Measurements from ENCODE around the gene NXN.
"Not testable (repeated sequence)": the region's sequence is repeated elsewhere in the genome, so short reads cannot be mapped to it uniquely, and the experiment has no call there.

NXN gene

GRCh38 chr17:933312-934073, 46.1 kb downstream of the NXN start:
- no peak for ATAC-seq
- Mint-ChIP-seq H3K27ac (no peak overlapping the region), H3K4me1 (no peaks in the 10 kb centered on the region), H3K4me3 (no peak overlapping the region), H3K9me3 (no peaks in the 10 kb centered on the region), H3K36me3 (ENCODE audit: low read depth) (no peaks in the 10 kb centered on the region), H3K27me3 (peaks cover under 1% of the 10 kb centered on the region)
- DNase-seq, result no peak

- H3K4me1 Mint-ChIP-seq, result no peaks in the 10 kb centered on the region
- peaks cover 2% of the 10 kb centered on the region for H3K27me3 Mint-ChIP-seq
- no peak overlapping the region for H3K4me3 Mint-ChIP-seq
- H3K9me3 Mint-ChIP-seq, result no peaks in the 10 kb centered on the region
- ATAC-seq (no peak), DNase-seq (no peak)
- no peaks in the 10 kb centered on the region for H3K36me3 Mint-ChIP-seq (ENCODE audit: low read depth)
- no peak overlapping the region for H3K27ac Mint-ChIP-seq
Observed at GRCh38 chr17:930258-930657, 49.3 kb downstream of the NXN start.

DNA sequence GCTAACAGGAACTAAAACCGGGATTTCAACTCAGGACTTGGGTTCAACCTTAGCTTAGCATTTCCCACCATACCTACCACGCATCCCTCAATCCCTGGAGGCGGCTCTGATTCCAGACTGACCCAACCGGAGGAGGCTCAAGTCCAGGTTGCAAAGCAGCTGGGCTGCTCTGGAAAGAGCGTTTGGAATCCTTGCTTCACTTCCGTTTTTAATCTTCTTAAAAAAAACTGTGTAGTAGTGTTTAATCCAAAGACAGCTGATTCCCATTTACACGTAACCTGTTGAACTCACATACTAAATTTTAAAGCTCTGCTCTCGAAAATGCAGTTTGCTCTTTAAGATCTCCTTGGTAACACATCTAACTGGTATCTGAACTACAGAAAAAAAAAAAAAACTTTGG, 50.0 kb downstream of the NXN start:
- Mint-ChIP-seq H3K27ac (no peak overlapping the region), H3K36me3 (ENCODE audit: low read depth) (no peaks in the 10 kb centered on the region), H3K4me3 (no peak overlapping the region), H3K27me3 (peaks cover 2% of the 10 kb centered on the region), H3K9me3 (no peaks in the 10 kb centered on the region), H3K4me1 (no peaks in the 10 kb centered on the region)
- no peak for ATAC-seq
- no peak for DNase-seq

DNA sequence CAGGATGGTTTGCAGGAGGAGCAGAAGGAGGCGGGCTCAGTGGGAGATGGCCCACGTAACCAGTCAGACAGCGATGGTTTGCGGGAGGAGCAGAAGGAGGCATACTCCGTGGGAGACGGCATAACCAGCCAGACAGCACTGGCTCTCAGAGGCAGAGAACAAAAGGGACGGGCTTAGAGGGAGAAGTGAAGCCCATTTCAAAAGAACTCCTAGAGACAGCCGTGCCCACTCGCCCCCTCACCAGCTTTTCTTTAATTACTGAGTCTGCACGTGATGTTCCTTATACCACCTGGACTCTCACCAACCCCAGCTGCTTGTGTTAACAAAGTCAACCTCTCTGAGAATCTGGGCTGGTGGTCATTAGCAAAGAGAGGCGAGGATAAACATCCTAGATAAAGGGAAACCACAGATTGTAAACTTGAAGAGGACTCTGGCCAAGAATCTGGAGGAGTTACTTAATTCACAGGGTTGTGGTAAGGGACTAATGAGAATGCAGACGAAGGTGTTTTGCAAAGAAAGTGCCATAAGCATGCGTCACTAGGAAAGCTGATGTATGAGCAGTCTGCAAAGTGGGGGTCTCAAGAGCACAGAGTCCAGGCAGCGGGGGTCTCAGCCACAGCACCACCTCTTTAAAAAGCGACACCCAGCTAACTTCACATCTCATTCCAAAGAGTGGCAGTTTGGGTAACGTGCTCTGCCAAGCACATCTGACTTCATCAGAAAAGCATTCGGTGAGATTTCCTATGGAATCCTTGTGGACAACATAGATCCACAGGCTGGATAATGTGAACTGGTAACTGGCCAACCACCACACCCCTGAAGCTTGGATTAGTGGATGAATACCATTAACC, 51.7 kb downstream of the NXN start:
- H3K4me3 Mint-ChIP-seq, result no peak overlapping the region
- peaks cover 4% of the 10 kb centered on the region for H3K27me3 Mint-ChIP-seq
- ATAC-seq (no peak), DNase-seq (no peak)
- H3K27ac Mint-ChIP-seq, result no peak overlapping the region
- no peaks in the 10 kb centered on the region for H3K9me3 Mint-ChIP-seq
- no peaks in the 10 kb centered on the region for H3K4me1 Mint-ChIP-seq
- no peaks in the 10 kb centered on the region for H3K36me3 Mint-ChIP-seq (ENCODE audit: low read depth)

- H3K27me3 Mint-ChIP-seq, result peaks cover 4% of the 10 kb centered on the region
- H3K36me3 Mint-ChIP-seq (ENCODE audit: low read depth), result no peaks in the 10 kb centered on the region
- no peaks in the 10 kb centered on the region for H3K9me3 Mint-ChIP-seq
- no peak overlapping the region for H3K27ac Mint-ChIP-seq
- H3K4me1 Mint-ChIP-seq, result no peaks in the 10 kb centered on the region
- H3K4me3 Mint-ChIP-seq, result no peak overlapping the region
- ATAC-seq (no peak), DNase-seq (no peak)
Observed at GRCh38 chr17:925817-926216, 53.8 kb downstream of the NXN start.

GRCh38 chr17:924711-925475, 54.7 kb downstream of the NXN start:
- no peak for ATAC-seq
- peaks cover 4% of the 10 kb centered on the region for H3K27me3 Mint-ChIP-seq
- H3K4me3 Mint-ChIP-seq, result no peak overlapping the region

DNA sequence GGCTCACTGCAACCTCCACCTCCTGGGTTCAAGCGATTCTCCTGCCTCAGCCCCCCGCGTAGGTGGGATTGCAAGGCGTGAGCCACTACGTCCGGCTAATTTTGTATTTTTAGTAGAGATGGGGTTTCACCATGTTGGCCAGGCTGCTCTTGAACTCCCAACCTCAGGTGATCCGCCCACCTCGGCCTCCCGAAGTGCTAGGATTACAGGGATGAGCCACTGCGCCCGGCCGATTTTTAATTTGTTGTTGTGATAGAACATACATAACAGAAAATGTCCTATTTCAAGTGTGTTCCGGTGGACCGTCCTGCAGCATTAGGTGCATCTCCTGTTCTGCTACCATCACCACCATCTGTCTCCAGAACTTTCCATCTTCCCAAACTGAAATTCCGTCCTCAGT, 55.3 kb downstream of the NXN start:
- ATAC-seq; DNase-seq; H3K4me1 Mint-ChIP-seq; H3K27me3 Mint-ChIP-seq; H3K4me3 Mint-ChIP-seq; H3K36me3 Mint-ChIP-seq (ENCODE audit: low read depth); H3K27ac Mint-ChIP-seq; H3K9me3 Mint-ChIP-seq: not testable (repeated sequence)

More at GRCh38 chr17:924711-925475, 54.7 kb downstream of the NXN start:
- no peak for DNase-seq
- Mint-ChIP-seq H3K36me3 (ENCODE audit: low read depth) (no peaks in the 10 kb centered on the region), H3K9me3 (no peaks in the 10 kb centered on the region), H3K4me1 (no peaks in the 10 kb centered on the region), H3K27ac (no peak overlapping the region)

- ATAC-seq (no peak), DNase-seq (no peak)
- Mint-ChIP-seq H3K36me3 (ENCODE audit: low read depth) (no peaks in the 10 kb centered on the region), H3K4me3 (no peak overlapping the region), H3K27me3 (peaks cover 4% of the 10 kb centered on the region), H3K4me1 (no peaks in the 10 kb centered on the region), H3K27ac (no peak overlapping the region), H3K9me3 (no peaks in the 10 kb centered on the region)
Observed at GRCh38 chr17:923633-924032, 55.9 kb downstream of the NXN start.

- no peak for DNase-seq
- H3K4me3 Mint-ChIP-seq, result no peak overlapping the region
- H3K4me1 Mint-ChIP-seq, result no peaks in the 10 kb centered on the region
- ATAC-seq, result no peak
- H3K27me3 Mint-ChIP-seq, result peaks cover 4% of the 10 kb centered on the region
- H3K36me3 Mint-ChIP-seq (ENCODE audit: low read depth), result no peaks in the 10 kb centered on the region
- no peak overlapping the region for H3K27ac Mint-ChIP-seq
- H3K9me3 Mint-ChIP-seq, result no peaks in the 10 kb centered on the region
Observed at GRCh38 chr17:921161-921560, 58.4 kb downstream of the NXN start.

GRCh38 chr17:920190-920589, 59.4 kb downstream of the NXN start:
- Mint-ChIP-seq H3K27me3 (peaks cover 3% of the 10 kb centered on the region), H3K27ac (no peak overlapping the region), H3K36me3 (ENCODE audit: low read depth) (no peaks in the 10 kb centered on the region), H3K9me3 (no peaks in the 10 kb centered on the region), H3K4me3 (no peak overlapping the region), H3K4me1 (no peaks in the 10 kb centered on the region)
- ATAC-seq (no peak), DNase-seq (no peak)

DNA sequence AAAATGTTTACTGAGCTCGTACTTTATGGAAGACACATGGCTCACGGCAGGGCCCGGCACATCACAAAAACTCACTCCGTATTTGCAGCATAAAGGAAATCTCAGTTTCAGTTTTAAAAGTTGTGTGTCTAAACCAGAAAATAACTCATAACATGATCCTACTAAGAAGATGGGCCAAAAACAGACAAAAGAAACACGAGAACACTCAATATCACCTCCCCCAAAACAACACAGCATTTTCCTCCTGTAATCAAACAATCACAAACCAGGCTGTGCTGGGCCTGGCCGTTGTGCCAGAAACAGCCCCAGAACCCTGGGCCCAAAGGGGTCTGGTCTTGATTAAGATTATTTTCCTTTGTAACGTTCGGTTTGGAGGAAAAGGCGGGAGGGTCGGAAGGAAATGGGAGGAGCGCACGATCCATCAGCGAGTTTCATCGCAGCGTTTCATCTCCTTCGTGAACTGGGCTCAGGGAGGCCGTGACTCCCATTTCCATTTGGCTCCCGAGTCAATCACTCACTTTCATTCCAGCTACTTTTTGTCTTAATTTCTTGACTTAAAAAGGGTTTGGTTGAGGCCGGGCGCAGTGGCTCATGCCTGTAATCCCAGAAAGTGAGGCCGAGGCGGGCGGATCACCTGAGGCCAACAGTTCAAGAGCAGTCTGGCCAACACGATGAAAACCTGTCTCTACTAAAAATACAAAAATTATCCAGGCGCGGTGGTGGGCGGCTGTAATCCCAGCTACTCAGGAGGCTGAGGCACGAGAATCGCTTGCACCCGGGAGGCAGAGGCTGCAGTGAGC, 61.4 kb downstream of the NXN start:
- no peak for ATAC-seq
- Mint-ChIP-seq H3K4me3 (no peak overlapping the region), H3K4me1 (no peaks in the 10 kb centered on the region), H3K36me3 (ENCODE audit: low read depth) (no peaks in the 10 kb centered on the region), H3K9me3 (no peaks in the 10 kb centered on the region), H3K27ac (no peak overlapping the region), H3K27me3 (peaks cover 7% of the 10 kb centered on the region)
- DNase-seq, result no peak

GRCh38 chr17:917391-917811, 62.2 kb downstream of the NXN start:
- Mint-ChIP-seq H3K36me3 (ENCODE audit: low read depth) (no peaks in the 10 kb centered on the region), H3K4me1 (no peaks in the 10 kb centered on the region), H3K27me3 (peaks cover 10% of the 10 kb centered on the region), H3K4me3 (no peak overlapping the region), H3K9me3 (no peaks in the 10 kb centered on the region), H3K27ac (no peak overlapping the region)
- ATAC-seq, result no peak
- no peak for DNase-seq

DNA sequence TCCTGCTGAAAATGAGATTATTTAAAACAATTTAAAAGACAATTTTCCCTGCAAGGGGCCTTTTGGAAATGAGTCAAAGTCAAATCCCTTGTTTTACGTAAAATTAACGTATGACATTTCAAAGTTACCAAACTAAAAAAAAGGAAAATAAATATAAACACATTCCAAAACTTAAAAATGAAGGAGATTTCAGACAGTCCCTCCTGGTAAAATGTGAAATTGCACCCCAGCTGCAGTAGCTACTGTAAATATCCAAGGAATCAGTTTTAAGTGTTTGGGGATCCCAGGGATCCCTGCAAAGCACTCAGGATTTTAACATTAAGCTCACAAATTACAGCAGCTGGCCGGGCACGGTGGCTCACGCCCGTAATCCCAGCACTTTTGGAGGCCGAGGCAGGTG, 63.3 kb downstream of the NXN start:
- no peak overlapping the region for H3K4me3 Mint-ChIP-seq
- DNase-seq, result no peak
- H3K4me1 Mint-ChIP-seq, result no peaks in the 10 kb centered on the region
- ATAC-seq, result no peak
- H3K9me3 Mint-ChIP-seq, result no peaks in the 10 kb centered on the region
- H3K27me3 Mint-ChIP-seq, result peaks cover 10% of the 10 kb centered on the region
- no peak overlapping the region for H3K27ac Mint-ChIP-seq
- H3K36me3 Mint-ChIP-seq (ENCODE audit: low read depth), result no peaks in the 10 kb centered on the region

DNA sequence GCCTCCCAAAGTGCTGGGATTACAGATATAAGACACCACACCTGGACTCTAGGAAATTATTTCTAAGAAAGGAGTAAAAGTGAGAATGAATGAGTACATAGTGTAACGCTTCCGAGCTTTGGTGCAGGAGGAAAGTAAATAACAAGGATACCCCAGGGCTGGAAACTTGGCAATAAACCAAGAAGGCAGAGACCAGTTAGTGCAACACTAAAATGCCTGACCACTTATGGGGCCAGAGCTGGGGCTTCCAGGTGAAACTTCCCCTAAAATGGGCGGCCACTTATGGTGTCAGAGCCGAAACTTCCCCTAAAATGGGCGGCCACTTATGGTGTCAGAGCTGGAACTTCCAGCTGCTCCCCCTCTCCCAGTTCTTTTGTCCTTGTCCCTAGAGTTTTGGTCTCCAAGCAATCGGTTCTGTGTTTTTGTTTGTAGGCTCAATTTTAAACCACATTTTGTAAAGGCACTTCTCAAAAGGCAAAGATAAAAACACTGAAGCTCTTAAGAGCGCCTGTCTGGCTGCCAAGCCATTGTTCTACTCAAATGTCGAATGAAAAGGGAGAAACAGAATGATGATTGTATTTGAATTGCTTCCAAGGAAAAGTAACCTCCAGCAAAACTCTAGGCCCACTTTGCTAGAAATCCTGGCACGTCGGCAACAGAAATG, 63.9 kb downstream of the NXN start:
- no peak for ATAC-seq
- H3K36me3 Mint-ChIP-seq (ENCODE audit: low read depth), result no peaks in the 10 kb centered on the region
- DNase-seq, result no peak
- no peaks in the 10 kb centered on the region for H3K9me3 Mint-ChIP-seq
- H3K4me3 Mint-ChIP-seq, result no peak overlapping the region
- H3K4me1 Mint-ChIP-seq, result no peaks in the 10 kb centered on the region
- no peak overlapping the region for H3K27ac Mint-ChIP-seq
- H3K27me3 Mint-ChIP-seq, result peaks cover 10% of the 10 kb centered on the region

All from activated naive CD8-positive, alpha-beta T cell treated with anti-CD3 and anti-CD28 coated beads, Interleukin-2, amount 50 U/mL, for 24 hours (primary cell).